Measurements from ENCODE around the gene FAM136A. TPM values are rescaled to one million over a fixed set of nuclear protein-coding genes. Genes with fewer than 3 reads are reported as not detected.

Gene FAM136A
- polyA plus RNA-seq, 1 of the 3 experiments (the other 2 are of a cell fraction): 43.3 TPM

- H3K9me2 ChIP-seq: no peaks in the 10 kb centered on the region
- no peaks in the 10 kb centered on the region for H3K79me2 ChIP-seq (ENCODE audit: insufficient read depth)
- TF ChIP-seq YY1 (IDR thresholded peaks at IDR 0.05; ENCODE audit: low read depth) (no peak), FOSL2 (IDR thresholded peaks at IDR 0.05; ENCODE audit: borderline replicate concordance, low read depth) (no peak), EP300 (IDR thresholded peaks at IDR 0.05; ENCODE audit: borderline replicate concordance in 1 of 2, low read depth in 1 of 2, low read length in 1 of 2) (no peak)
- no peaks in the 10 kb centered on the region for H3K9me3 ChIP-seq
- H4K20me1 ChIP-seq (ENCODE audit: insufficient read depth): no peaks in the 10 kb centered on the region
- H3K4me1 ChIP-seq (ENCODE audit: control insufficient read depth in 1 of 2, insufficient read depth in 2 of 2, low read depth in 1 of 2, low read length in 1 of 2): no peaks in the 10 kb centered on the region
- H3K4me2 ChIP-seq: no peak overlapping the region
- H3K27me3 ChIP-seq (ENCODE audit: insufficient read depth): peaks cover 13% of the 10 kb centered on the region; the same call in 1 of the 2 replicates
- 8% methylated on average over 1 of the region's 1 CpG for whole genome bisulfite sequencing (ENCODE audit: low lambda C conversion rate)
- POLR2A ChIA-PET: no interaction called here
- no peak overlapping the region for H3K9ac ChIP-seq
- no peak overlapping the region for H3K27ac ChIP-seq (ENCODE audit: low read depth in 2 of 2, low read length in 1 of 2)
- no peak overlapping the region for H2AFZ ChIP-seq (ENCODE audit: low read depth)
- no peaks in the 10 kb centered on the region for H3F3A ChIP-seq (replicated peaks; ENCODE audit: insufficient read depth)
- no peak overlapping the region for H3K4me3 ChIP-seq (ENCODE audit: low read depth in 2 of 2, low read length in 1 of 2)
- CTCF ChIA-PET: interaction anchor here (0.8 to 2.5 kb wide), 3 partner anchors 10 to 303 kb away, joined by 3 to 7 read pairs (median 5); no protein-coding TSS in a partner anchor
- no peaks in the 10 kb centered on the region for H3K36me3 ChIP-seq (replicated peaks in 1 of 2; ENCODE audit: control insufficient read depth in 1 of 2, insufficient read depth in 2 of 2, low read length in 1 of 2)
- no peak for DNase-seq
Measured at GRCh38 chr2:70314640-70315039, 12.8 kb upstream of the FAM136A start.

GRCh38 chr2:70312560-70312959, 10.7 kb upstream of the FAM136A start:
- no peaks in the 10 kb centered on the region for H4K20me1 ChIP-seq (ENCODE audit: insufficient read depth)
- H3K27me3 ChIP-seq (ENCODE audit: insufficient read depth): peaks cover 4% of the 10 kb centered on the region; the same call in 1 of the 2 replicates
- no peak overlapping the region for H3K9ac ChIP-seq
- H3K9me2 ChIP-seq: no peaks in the 10 kb centered on the region
- H3K36me3 ChIP-seq (replicated peaks in 1 of 2; ENCODE audit: control insufficient read depth in 1 of 2, insufficient read depth in 2 of 2, low read length in 1 of 2): no peaks in the 10 kb centered on the region
- no peak overlapping the region for H3K4me3 ChIP-seq (ENCODE audit: low read depth in 2 of 2, low read length in 1 of 2)
- ChIA-PET CTCF (interaction anchor here (0.8 to 2.2 kb wide), 8 partner anchors 9 to 473 kb away, joined by 3 to 9 read pairs (median 6); partner anchors contain the start of gene FAM136A), POLR2A (interaction anchor here (0.6 kb wide), 1 partner anchor 9 kb away, joined by 3 read pairs; no protein-coding TSS in a partner anchor)
- no peak for TF ChIP-seq USF2 (IDR thresholded peaks at IDR 0.05; ENCODE audit: borderline replicate concordance, low read depth, low read length)
- no peak for TF ChIP-seq FOXM1 (IDR thresholded peaks at IDR 0.05; ENCODE audit: low read depth)
- no peak for TF ChIP-seq MAX (IDR thresholded peaks at IDR 0.05; ENCODE audit: low read depth)
- no peaks in the 10 kb centered on the region for H3K9me3 ChIP-seq
- H3K4me1 ChIP-seq (ENCODE audit: control insufficient read depth in 1 of 2, insufficient read depth in 2 of 2, low read depth in 1 of 2, low read length in 1 of 2): no peaks in the 10 kb centered on the region
- no peaks in the 10 kb centered on the region for H3K79me2 ChIP-seq (ENCODE audit: insufficient read depth)
- H3F3A ChIP-seq (replicated peaks; ENCODE audit: insufficient read depth): no peaks in the 10 kb centered on the region
- no peak overlapping the region for H2AFZ ChIP-seq (ENCODE audit: low read depth)
- no peak overlapping the region for H3K4me2 ChIP-seq
- no peak overlapping the region for H3K27ac ChIP-seq (ENCODE audit: low read depth in 2 of 2, low read length in 1 of 2)
- DNase-seq: no peak
- 61% methylated on average over 1 of the region's 1 CpG for WGBS (ENCODE audit: low lambda C conversion rate)

- CTCF ChIA-PET: interaction anchor here (1.1 to 2.2 kb wide), 5 partner anchors 9 to 560 kb away, joined by 3 to 9 read pairs (median 4); partner anchors contain the start of gene FAM136A
- no peak overlapping the region for H3K9ac ChIP-seq
- H3K27me3 ChIP-seq (ENCODE audit: insufficient read depth): no peaks in the 10 kb centered on the region; the same call in 1 of the 2 replicates
- H4K20me1 ChIP-seq (ENCODE audit: insufficient read depth): no peaks in the 10 kb centered on the region
- no peak overlapping the region for H2AFZ ChIP-seq (ENCODE audit: low read depth)
- no peaks in the 10 kb centered on the region for H3K79me2 ChIP-seq (ENCODE audit: insufficient read depth)
- no peaks in the 10 kb centered on the region for H3K9me2 ChIP-seq
- POLR2A ChIA-PET: no interaction called here
- H3K36me3 ChIP-seq (replicated peaks in 1 of 2; ENCODE audit: control insufficient read depth in 1 of 2, insufficient read depth in 2 of 2, low read length in 1 of 2): no peaks in the 10 kb centered on the region
- H3K4me3 ChIP-seq (ENCODE audit: low read depth in 2 of 2, low read length in 1 of 2): no peak overlapping the region
- WGBS (ENCODE audit: low lambda C conversion rate): 33% methylated on average over 3 of the region's 3 CpGs
- H3K9me3 ChIP-seq: no peaks in the 10 kb centered on the region
- no peak overlapping the region for H3K27ac ChIP-seq (ENCODE audit: low read depth in 2 of 2, low read length in 1 of 2)
- no peak for DNase-seq
- H3F3A ChIP-seq (replicated peaks; ENCODE audit: insufficient read depth): no peaks in the 10 kb centered on the region
- no peak overlapping the region for H3K4me2 ChIP-seq
- no peaks in the 10 kb centered on the region for H3K4me1 ChIP-seq (ENCODE audit: control insufficient read depth in 1 of 2, insufficient read depth in 2 of 2, low read depth in 1 of 2, low read length in 1 of 2)
- TF ChIP-seq MXI1 (IDR thresholded peaks at IDR 0.05; ENCODE audit: low read depth, low read length) (no peak), IRF3 (IDR thresholded peaks at IDR 0.05; ENCODE audit: low read depth, low read length) (no peak), JUND (IDR thresholded peaks at IDR 0.05) (no peak), YY1 (IDR thresholded peaks at IDR 0.05; ENCODE audit: low read depth) (no peak), RFX5 (IDR thresholded peaks at IDR 0.05; ENCODE audit: low read length) (no peak), REST (IDR thresholded peaks at IDR 0.05; ENCODE audit: low read depth, low read length) (no peak), CTCF (IDR thresholded peaks at IDR 0.05) (no peak), NFIC (IDR thresholded peaks at IDR 0.05; ENCODE audit: borderline replicate concordance) (no peak), MEF2A (IDR thresholded peaks at IDR 0.05; ENCODE audit: borderline replicate concordance, low read depth) (no peak)
Measured at GRCh38 chr2:70310899-70311298, 9.0 kb upstream of the FAM136A start.

All from SK-N-SH (cell line).